HG03064 (cell line): ENCODE data around the gene PPM1A.
"Not testable (repeated sequence)": the region's sequence is repeated elsewhere in the genome, so short reads cannot be mapped to it uniquely, and the experiment has no call there.

Experiments used
- ATAC-seq: cut with Tn5 transposase; IDR thresholded peaks from one replicate; pipeline ENCODE4 v1.9.1; 2021; ENCODE audit warnings: low read depth; ENCODE audit not compliant: unreplicated experiment

Gene PPM1A

DNA sequence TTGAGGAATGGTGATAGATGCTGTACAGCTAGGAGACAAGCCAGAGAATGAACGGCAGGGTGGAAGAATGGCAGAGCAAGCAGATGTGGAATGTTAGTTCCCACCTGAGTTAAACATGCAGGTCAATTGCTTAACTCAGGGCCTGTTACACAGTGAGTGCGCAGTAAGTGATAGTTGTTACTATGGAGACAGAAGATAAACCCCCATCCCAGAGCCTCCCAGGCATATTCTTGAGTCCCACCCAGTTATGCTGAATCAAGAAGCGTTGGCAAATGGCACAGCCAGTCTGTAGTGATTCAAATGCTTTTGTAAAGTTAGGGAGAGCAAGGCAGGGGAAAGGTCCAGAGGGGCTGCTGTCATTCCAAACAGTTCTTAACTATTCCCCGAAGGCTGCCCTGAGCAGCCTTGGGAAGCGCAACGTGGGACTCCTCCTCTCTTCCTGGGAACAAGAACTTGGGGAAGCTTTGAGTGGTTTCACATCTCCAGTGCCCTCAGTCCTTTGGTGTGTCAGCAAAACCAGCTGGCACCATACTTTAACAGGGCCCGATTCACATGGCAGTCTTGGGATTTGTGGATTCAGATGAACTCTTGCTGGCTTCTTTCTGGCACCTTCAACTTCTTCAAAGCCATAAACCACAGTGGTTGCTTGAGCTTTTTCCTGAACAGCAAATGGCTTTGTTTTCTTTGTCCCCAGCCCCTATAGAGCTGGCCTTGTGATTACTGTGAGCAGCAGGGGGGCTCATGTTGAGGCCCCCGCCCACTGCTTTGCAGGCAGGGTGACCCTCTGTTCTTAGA lies 66.4 kb downstream of the PPM1A start:
- no peak for ATAC-seq

DNA sequence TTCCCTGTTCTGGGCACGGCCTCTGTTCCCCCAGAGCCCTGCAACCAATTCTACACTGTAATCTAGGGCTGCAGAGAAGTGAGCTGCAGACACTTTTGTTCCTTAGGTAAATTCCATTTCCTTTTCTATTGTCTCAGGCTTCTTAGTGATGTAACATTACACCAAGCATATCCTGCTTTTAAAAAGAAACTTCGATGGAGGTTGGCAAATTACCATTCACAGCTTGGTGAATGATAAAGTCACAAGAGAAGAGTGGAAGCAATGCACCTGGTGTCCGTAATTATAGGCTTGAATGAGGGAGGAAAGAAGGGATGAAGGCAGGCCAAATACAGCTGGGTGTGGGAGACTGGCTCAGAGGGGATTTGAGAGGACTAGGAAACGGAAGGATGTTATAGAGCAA lies 68.6 kb downstream of the PPM1A start:
- no peak for ATAC-seq

DNA sequence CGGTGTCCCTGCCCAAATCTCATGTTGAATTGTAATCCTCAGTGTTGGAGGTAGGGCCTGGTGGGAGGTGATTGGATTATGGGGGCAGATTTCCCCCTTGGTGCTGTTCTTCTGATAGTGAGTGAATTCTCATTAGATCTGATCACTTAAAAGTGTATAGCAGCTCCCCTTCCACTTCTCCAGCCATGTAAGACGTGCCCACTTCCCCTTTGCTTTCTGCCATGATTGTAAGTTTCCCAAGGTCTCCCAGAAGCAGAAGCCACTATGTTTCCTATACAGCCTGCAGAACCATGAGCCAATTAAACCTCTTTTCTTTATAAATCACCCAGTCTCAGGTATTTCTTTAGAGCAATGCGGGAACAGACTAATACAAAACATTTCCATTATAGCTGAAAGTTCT lies 71.8 kb downstream of the PPM1A start:
- ATAC-seq, result not testable (repeated sequence)

DNA sequence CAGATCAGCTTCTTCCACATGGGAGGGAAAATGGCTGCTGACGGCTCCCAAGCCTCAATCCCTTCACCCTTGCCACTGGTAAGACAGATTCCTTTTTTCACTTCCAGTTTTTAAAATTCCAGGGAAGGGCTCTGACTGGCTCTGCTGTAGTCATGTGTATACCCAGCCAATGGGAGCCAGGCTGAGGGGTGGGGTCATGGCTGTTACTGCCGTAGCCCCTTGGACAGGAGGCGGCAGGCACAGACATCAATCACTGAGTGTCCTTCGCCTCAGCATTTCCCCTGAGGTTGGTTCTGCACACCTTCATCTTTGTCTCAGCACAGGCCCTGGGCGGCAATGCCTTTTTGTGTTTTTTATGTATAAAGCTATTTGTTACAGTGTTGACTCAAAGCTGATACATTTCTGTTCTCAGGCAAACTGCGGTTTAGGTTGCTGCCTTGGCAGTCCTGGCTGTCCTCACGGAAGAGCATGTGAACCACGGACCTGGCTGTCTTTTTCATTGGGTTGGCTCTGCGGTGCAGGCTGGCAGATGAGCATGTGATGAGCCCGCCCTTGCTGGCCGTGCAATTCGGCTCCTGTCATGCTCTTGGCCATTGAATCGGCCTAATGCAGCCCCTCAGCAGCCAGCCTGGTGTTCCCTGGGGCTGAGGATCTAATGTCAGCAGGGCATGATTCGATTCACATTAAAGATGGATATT lies 74.3 kb downstream of the PPM1A start:
- no peak for ATAC-seq

DNA sequence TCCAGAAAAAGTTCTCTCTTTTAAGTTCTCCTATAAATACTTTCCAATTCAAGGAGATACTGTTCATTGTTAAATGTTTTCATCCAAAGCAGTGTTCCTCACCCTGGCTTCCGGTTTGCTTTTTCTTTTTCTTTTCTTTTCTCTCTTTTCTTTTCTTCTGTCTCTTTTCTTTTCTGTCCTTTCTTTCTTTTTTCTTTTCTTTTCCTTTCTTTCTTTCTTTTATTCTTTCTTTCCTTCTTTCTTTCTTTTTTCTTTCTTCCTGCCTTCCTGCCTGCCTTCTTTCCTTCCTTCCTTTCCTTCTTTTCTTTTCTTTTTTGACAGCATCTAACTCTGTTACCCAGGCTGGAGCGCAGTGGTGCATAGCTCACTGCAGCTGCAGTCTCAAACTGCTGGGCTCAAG lies 75.8 kb downstream of the PPM1A start:
- ATAC-seq, result no peak

DNA sequence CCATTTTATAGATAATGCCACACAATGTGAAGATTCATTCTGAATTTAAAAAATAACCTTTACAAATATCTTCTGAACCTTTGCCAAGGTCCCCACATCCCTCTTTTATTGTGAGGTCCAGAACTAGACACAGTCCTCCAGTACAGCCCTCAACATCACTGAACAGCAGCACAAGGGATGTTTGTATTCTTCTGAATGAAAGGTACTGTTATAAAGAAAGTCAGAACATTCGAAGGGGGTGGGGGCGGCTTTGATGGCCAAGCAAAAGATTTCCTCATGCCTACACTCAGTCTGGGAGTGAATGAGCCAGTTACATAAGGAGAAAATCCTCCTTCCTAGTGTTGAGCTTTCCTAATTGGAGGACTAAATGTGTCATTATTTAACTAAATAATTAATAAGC lies 77.3 kb downstream of the PPM1A start:
- ATAC-seq, result no peak

DNA sequence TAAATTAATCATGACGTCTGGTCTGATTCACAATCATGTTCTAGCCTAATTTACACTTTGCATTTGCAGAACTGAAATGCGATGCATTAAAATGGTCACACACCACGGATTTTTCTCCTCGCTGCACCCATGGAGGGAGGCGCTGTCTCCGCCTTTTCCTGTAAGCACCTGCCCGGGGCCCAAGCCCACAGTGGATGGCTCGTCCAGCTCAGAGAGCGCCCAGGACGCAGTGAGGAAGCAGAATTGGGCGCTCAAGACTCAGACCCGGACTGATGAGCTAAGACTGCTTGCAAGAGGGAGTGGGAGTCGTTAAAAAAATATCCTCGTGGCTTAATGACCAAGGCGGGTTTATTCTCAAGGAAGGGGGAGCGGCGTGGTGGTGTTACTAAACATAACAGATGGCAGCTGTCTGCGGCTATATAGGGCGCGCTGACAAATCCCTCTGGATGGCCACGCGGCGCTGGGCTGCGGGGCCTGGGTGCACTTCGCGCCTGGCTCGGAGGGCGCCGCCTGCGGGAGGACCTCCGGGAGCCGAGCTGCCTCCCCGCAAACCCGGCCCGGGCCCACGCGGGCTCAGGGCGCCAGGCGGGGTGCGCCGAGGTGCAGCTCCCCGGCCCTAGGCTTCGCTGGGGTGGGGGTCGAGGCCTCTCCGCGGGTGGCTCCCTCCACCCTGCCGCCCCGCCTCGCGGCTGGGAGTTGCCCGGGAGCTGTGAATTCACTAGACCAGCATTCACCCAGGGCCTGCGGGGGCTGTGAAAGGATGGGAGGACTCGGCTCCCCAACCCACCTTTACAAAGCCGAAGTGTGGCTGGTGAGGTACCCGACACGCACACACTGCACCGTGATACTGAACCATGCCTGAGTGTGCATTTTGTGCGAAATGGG lies 78.7 kb downstream of the PPM1A start:
- peak; percentile 56 for ATAC-seq

DNA sequence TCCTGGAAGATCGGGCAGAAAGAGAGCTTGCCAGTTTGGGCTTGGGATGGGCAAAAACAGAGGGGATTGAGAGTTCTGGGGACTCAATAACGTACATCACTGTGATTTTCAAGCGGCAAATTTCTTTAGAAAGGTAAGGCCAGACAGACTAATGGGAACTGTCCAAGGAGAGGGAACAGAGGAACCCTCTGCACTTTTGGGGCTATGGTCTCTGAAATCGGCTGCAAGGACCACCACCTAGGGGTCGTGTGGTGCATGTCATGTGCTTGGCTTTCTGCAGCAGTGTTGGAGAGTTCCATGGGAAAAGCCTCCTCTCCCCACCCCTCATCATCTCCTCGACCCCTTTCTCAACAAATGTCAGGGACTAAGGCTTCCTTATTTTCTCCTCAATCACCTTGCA lies 79.6 kb downstream of the PPM1A start:
- ATAC-seq, result no peak

DNA sequence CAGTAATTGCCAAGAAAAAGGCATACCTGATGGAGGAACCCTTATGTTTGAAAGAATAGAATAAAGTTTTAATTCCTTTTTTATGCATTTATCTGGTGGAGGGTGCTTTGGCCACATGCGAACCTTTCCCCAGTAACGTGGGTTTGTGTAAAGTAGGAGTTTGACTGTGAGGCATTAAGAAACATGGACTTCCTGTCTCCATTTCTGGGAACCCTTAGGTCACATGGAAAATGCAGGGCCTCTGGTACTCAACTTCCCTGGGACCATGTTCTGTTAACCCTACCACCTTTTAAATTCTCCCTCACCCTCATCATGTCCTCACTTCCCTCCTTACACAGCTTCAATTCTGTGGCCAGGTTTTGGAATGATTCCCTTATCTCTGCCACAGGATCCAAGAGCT lies 80.3 kb downstream of the PPM1A start:
- ATAC-seq, result no peak

DNA sequence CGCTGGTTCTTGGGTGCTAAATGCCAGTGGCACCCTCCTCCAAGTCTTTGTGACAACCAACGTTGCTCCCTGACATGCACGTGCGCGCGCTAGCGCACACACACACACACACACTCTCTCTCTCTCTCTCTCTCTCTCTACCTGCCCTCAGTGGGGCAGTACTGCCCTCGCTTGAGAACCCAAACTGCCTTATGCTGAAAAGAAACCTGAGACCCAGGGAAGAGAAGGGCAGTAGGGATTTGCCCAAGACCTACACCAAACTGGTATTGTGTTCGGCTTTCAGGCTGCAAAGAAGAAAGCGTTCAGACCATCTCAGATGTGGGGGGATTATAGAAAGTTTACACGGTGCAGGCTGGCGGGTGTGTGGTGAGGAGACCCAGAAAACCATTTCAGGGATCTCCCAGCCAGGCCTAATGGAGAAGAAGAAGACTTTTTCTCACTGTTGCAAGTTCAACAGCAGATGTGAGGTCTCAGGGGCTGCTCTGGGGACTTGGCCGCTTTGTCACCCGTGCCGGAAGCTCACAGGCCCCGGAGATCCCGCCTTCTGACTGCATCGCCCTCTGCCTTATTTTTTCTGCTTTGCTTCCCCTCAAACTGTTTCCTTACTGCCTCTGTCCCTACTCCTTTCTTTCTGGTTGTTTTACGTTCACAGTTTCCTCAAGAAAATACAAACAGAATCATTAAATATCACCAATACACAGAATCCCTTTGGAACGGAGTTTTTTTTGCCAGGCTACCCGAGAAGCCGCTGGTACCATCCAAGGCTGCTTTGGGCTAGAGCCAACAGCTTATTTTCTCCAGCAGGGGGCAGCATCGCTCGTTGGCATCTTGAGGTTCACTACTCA lies 82.4 kb downstream of the PPM1A start:
- peak; percentile 70 for ATAC-seq

DNA sequence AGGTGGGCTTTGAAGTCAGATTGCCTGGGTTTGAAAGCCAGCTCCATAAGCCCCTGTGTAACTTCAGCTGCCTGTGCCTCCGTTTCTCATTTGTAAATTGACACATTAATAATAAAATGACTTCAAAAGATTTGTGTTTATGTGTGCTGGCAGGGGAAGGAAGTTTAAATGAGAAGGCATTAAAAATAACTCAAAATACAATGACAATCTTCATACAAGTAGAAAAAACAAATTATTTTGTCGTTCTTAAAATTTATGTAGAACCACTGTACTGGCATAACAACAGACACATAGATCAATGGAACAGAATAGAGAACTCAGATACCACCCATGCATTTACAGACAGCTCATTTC lies 83.0 kb downstream of the PPM1A start:
- no peak for ATAC-seq

DNA sequence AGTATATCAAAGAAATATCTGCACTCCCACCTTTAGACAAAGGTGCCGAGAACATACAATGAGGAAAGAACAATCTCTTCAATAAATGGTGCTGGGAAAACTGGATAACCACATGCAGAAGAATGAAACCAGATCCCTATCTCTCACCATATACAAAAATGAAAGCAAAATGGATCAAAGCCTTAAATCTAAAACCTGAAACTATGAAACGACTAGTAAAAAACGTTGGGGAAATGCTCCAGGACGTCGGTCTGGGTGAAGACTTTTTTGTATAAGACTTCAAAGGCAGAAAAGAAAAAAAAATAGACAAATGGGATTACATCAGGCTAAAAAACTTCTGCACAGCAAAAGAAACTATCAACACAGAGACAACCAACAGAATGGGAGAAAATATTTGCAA lies 83.8 kb downstream of the PPM1A start:
- ATAC-seq, result no peak

DNA sequence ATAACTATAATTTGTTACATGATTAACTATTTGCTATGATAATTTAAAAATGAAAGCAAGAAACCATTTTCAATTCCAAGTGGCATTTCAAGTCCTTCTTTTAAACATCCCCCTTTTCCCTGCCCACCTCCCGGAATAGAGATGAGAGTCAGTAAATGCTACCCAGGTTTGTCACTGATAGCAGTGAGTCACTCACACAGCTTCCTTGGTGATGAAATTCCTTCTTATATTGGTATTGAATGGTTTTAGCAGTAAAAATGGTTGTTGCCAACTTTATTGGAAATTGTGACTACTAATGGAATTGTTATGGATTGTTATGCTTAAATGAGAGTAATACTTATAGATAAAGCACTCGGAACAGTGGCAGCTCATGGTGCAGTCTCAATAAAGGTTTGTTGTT lies 90.5 kb downstream of the PPM1A start:
- no peak for ATAC-seq

DNA sequence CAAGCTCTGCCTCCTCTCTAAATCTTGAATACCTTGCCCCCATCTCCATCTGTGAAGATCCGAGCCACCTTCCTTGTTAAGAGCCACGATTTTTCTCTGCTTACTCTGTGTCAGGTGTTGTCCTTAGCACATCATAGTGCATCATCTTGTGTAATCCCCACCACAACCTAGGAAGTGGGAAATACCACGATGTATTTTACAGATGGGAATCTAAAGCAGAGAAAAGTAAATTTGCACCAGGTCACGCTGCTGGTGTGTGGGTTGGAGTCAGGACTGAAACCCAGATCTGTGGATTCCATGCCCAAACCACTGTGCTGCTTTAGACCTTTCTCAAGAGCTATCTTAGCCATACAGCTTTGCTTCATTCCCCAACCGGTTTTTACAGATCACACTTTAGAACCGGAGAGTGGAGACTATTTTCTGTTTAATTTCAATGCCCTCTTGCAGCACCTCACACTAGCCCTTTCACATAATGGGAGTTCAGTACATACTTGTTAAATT lies 94.6 kb downstream of the PPM1A start:
- no peak for ATAC-seq

DNA sequence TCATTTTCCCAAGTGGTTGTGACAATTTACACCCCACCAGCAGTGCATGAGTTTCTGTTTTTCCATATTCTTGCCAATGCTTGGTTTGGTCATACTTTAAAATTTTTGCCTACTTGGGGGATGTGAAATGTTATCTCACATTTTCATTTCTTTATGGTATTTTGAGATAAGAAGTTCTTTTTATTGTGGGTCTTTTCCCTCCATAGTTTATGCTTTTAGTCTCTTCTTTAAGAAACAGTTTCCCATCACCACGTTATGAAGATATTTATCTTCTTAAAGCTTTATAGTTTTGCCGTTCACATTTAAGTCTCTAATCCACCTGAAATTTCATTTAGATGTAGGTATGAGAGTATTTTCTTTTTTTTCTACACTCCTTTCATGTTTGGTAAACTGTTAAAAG lies 95.7 kb downstream of the PPM1A start:
- no peak for ATAC-seq

DNA sequence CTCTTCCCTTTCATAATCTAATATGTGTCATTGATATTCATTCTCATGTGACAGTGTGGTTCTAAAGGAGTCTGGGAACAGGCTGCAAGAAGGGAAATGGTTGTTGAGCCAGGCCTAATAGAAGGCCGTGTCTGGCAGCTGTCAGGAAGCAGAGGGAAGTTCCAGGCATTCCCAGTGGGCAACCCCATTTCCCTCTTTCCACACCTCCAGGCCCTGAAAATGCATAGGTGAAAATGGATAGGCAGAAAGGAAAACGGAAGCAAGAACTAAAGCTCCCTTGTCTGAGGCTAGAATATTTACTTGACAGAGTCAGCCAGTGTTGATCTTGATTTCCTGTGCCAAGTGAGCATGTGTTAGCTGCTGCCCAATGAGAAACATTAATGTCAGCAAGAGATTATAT lies 97.7 kb downstream of the PPM1A start:
- ATAC-seq, result no peak

DNA sequence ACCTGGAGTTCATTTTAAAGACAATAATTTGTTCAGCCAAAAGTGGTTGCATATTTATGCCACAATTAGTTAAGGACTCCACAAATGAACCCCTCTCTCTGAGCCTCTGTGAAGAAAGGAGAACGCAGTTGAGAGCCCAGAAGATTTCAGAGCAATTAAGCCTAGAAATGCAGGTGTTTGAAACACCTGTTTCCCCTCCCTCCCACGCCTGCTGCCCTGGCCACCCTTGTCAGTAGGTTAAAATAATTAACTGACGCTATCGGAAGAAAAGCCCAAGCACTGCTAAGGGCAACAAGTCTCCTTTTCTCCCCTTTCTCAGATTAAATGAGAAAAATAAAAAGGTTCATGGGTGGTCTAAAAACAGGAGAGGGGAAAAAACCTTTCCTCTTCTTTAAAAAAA lies 99.2 kb downstream of the PPM1A start:
- no peak for ATAC-seq
